ENCODE measurements around the gene NDUFC2.

DNA sequence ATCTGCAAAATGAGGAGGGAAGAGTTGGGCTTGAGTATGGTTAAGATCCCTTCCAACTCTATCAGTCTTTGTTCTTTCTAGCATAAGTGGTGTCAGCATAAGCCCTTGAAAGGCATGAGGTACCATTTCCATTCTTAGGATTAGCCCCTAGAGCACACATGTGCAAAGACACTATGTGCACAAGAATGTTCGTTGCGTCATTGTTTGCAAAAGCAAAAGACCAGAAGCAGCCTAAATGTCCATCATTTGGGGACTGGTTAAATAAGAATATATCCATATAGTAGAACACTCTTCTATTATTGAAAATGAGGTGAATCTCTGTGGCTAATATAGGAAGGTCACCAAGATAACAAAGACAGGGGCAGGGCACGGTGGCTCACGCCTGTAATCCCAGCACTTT lies 46.6 kb downstream of the NDUFC2 start:
- TF ChIP-seq, protein P1, sequence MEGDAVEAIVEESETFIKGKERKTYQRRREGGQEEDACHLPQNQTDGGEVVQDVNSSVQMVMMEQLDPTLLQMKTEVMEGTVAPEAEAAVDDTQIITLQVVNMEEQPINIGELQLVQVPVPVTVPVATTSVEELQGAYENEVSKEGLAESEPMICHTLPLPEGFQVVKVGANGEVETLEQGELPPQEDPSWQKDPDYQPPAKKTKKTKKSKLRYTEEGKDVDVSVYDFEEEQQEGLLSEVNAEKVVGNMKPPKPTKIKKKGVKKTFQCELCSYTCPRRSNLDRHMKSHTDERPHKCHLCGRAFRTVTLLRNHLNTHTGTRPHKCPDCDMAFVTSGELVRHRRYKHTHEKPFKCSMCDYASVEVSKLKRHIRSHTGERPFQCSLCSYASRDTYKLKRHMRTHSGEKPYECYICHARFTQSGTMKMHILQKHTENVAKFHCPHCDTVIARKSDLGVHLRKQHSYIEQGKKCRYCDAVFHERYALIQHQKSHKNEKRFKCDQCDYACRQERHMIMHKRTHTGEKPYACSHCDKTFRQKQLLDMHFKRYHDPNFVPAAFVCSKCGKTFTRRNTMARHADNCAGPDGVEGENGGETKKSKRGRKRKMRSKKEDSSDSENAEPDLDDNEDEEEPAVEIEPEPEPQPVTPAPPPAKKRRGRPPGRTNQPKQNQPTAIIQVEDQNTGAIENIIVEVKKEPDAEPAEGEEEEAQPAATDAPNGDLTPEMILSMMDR (IDR thresholded peaks at IDR 0.05; ENCODE audit: low read depth, low read length) = no peak
- TF ChIP-seq EZH2phosphoT487 (IDR thresholded peaks at IDR 0.05; ENCODE audit: low read depth) = no peak

Measured in OCI-LY3 (cell line).